ENCODE results near the gene CCDC57. TPM values are rescaled to one million over a fixed set of nuclear protein-coding genes. Genes with fewer than 3 reads are reported as not detected.

Gene CCDC57
- total RNA-seq, 1 experiment from 2014 or later = 31.0 TPM

GRCh38 chr17:82151106-82151957 is 61.3 kb downstream of the CCDC57 start:
- BruUV-seq (replicated peaks) = no TSS peak
- TF ChIP-seq CTCF (IDR thresholded peaks at IDR 0.05; ENCODE audit: insufficient read depth in 1 of 2, low read depth in 1 of 2, low read length in 1 of 2, severe bottlenecking in 1 of 2, unreplicated experiment in 1 of 2) = no peak
- Histone ChIP-seq H3K4me3 (ENCODE audit: low read depth, low read length) (no peak overlapping the region), H3K36me3 (ENCODE audit: control insufficient read depth, insufficient read depth, low read length) (no peaks in the 10 kb centered on the region), H3K4me1 (0 out of 2 replicates have a peak, but pooled peaks cover 3% of the 10 kb centered on the region), H3K9me3 (no peaks in the 10 kb centered on the region), H3K27me3 (replicated peaks; ENCODE audit: control insufficient read depth, insufficient read depth, low read length) (no peaks in the 10 kb centered on the region)
- ChIA-PET POLR2A (no interaction called here), CTCF (no interaction called here)
- intact Hi-C loops (cut with micrococcal nuclease; ENCODE audit: unreplicated experiment) = no loop called here
- Mint-ChIP-seq H3K4me3 (ENCODE audit: unreplicated experiment) (no peak overlapping the region), H3K27me3 (ENCODE audit: insufficient read depth, unreplicated experiment) (no peaks in the 10 kb centered on the region), H3K36me3 (ENCODE audit: insufficient read depth, unreplicated experiment) (peaks cover 8% of the 10 kb centered on the region), H3K4me1 (ENCODE audit: low read depth, unreplicated experiment) (no peaks in the 10 kb centered on the region), H3K27ac (ENCODE audit: unreplicated experiment) (no peak overlapping the region), H3K9me3 (ENCODE audit: unreplicated experiment) (peaks cover 10% of the 10 kb centered on the region)
- no peak for DNase-seq

- no peak overlapping the region for H3K4me3 ChIP-seq (ENCODE audit: low read depth, low read length)
- no peak for DNase-seq
- Mint-ChIP-seq H3K27me3 (ENCODE audit: insufficient read depth, unreplicated experiment) (no peaks in the 10 kb centered on the region), H3K27ac (ENCODE audit: unreplicated experiment) (no peak overlapping the region), H3K4me1 (ENCODE audit: low read depth, unreplicated experiment) (no peaks in the 10 kb centered on the region), H3K9me3 (ENCODE audit: unreplicated experiment) (peaks cover 10% of the 10 kb centered on the region), H3K36me3 (ENCODE audit: insufficient read depth, unreplicated experiment) (peaks cover 8% of the 10 kb centered on the region), H3K4me3 (ENCODE audit: unreplicated experiment) (no peak overlapping the region)
- BruUV-seq (replicated peaks) = no TSS peak
- H3K27me3 ChIP-seq (replicated peaks; ENCODE audit: control insufficient read depth, insufficient read depth, low read length) = no peaks in the 10 kb centered on the region
- POLR2A ChIA-PET = no interaction called here
- H3K4me1 ChIP-seq = 0 out of 2 replicates have a peak, but pooled peaks cover 3% of the 10 kb centered on the region
- no peaks in the 10 kb centered on the region for H3K36me3 ChIP-seq (ENCODE audit: control insufficient read depth, insufficient read depth, low read length)
- intact Hi-C loops (cut with micrococcal nuclease; ENCODE audit: unreplicated experiment) = no loop called here
- no peaks in the 10 kb centered on the region for H3K9me3 ChIP-seq
- no peak for TF ChIP-seq CTCF (IDR thresholded peaks at IDR 0.05; ENCODE audit: insufficient read depth in 1 of 2, low read depth in 1 of 2, low read length in 1 of 2, severe bottlenecking in 1 of 2, unreplicated experiment in 1 of 2)
- CTCF ChIA-PET = no interaction called here
Measured at GRCh38 chr17:82149401-82150099, 63.1 kb downstream of the CCDC57 start.

GRCh38 chr17:82148997-82149396 is 63.6 kb downstream of the CCDC57 start:
- no peaks in the 10 kb centered on the region for H3K27me3 Mint-ChIP-seq (ENCODE audit: insufficient read depth, unreplicated experiment)
- BruUV-seq (replicated peaks) = no TSS peak
- Histone ChIP-seq H3K4me3 (ENCODE audit: low read depth, low read length) (no peak overlapping the region), H3K27me3 (replicated peaks; ENCODE audit: control insufficient read depth, insufficient read depth, low read length) (no peaks in the 10 kb centered on the region), H3K36me3 (ENCODE audit: control insufficient read depth, insufficient read depth, low read length) (no peaks in the 10 kb centered on the region), H3K4me1 (0 out of 2 replicates have a peak, but pooled peaks cover 3% of the 10 kb centered on the region), H3K9me3 (no peaks in the 10 kb centered on the region)
- peaks cover 10% of the 10 kb centered on the region for H3K9me3 Mint-ChIP-seq (ENCODE audit: unreplicated experiment)
- POLR2A ChIA-PET = no interaction called here
- H3K36me3 Mint-ChIP-seq (ENCODE audit: insufficient read depth, unreplicated experiment) = peaks cover 8% of the 10 kb centered on the region
- no peaks in the 10 kb centered on the region for H3K4me1 Mint-ChIP-seq (ENCODE audit: low read depth, unreplicated experiment)
- intact Hi-C loops (cut with micrococcal nuclease; ENCODE audit: unreplicated experiment) = no loop called here
- CTCF ChIA-PET = no interaction called here
- DNase-seq = no peak
- no peak overlapping the region for H3K27ac Mint-ChIP-seq (ENCODE audit: unreplicated experiment)
- H3K4me3 Mint-ChIP-seq (ENCODE audit: unreplicated experiment) = no peak overlapping the region
- TF ChIP-seq CTCF (IDR thresholded peaks at IDR 0.05; ENCODE audit: insufficient read depth in 1 of 2, low read depth in 1 of 2, low read length in 1 of 2, severe bottlenecking in 1 of 2, unreplicated experiment in 1 of 2) = no peak
